ENCODE measurements around the gene CETP.
A peak's percentile ranks its signal among the peaks of the same experiment; 100 is the strongest.
"Not testable (repeated sequence)": the region's sequence is repeated elsewhere in the genome, so short reads cannot be mapped to it uniquely, and the experiment has no call there.

CETP gene

GRCh38 chr16:56934599-56935145 is 27.1 kb upstream of the CETP start:
- DNase-seq: not testable (repeated sequence)

GRCh38 chr16:56935201-56935600 is 26.5 kb upstream of the CETP start:
- DNase-seq: no peak

- no peak for DNase-seq
Measured at GRCh38 chr16:56936491-56936890, 25.3 kb upstream of the CETP start.

DNA sequence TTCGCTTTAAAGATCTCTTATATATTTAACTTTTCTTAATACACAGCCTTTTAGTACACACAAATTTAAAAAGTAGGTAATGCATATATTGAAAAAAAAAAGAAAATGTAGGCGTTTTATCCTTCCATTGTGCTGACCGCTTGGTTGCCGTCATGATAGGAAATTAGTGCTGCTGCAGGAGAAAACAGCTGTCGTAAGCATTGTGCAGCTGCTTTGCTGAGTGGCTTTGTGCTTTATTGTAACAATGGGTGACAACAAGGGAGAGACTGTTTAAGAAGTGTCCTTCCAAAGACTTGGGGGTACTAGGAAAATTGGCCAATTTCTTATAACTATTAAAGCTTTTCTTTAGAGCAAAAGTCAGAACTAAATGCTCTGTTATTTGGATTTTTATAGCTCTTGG is 24.8 kb upstream of the CETP start:
- DNase-seq: no peak

DNA sequence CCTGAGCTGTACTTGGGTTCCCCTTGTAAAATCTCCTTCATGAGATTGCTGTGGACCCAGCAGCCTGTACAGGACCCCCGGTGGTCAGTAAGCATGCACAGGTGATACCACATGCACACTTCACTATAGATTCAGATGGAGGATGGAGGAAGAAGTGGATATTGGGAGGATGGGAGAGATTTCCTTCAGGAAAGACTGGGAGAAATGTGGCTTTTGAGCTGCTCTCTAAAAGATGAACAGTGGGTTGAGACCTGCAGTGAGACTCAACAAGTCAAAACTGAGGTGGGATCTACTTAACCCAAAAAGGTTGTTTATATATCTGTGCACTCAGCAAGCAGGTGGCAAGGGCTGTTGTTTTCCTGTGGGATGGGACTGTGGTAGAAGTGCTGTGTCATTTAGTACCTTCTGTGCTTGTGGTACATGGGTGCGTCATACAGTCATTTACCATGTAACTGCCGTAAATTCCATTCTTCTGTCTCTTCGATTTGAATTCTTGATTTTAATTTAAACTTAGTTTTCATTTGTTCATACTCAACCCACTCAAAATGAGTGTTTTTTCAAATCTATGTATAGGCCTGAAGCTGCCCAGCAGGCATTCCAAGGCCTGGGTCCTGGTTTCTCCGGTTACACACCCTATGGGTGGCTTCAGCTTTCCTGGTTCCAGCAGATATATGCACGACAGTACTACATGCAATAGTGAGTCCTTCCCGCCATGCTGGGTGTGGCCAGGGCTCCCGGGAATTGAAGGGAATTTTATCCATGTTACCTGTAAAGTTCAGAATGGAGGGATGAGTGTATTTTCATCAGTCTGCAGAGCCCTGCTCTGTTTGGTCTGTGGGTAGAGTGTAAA is 22.9 kb upstream of the CETP start:
- peak; percentile 48 to 58 for DNase-seq

DNA sequence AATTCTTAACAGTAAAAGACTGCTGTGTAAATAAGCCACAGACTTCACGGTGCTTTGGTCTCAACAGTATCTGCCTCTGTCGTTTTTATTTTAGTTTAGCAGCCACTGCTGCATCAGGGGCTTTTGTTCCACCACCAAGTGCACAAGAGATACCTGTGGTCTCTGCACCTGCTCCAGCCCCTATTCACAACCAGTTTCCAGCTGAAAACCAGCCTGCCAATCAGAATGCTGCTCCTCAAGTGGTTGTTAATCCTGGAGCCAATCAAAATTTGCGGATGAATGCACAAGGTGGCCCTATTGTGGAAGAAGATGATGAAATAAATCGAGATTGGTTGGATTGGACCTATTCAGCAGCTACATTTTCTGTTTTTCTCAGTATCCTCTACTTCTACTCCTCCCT is 21.9 kb upstream of the CETP start:
- DNase-seq: no peak

- no peak for DNase-seq
Measured at GRCh38 chr16:56941092-56941491, 20.7 kb upstream of the CETP start.

- no peak for DNase-seq
Measured at GRCh38 chr16:56941856-56942331, 19.9 kb upstream of the CETP start.

DNA sequence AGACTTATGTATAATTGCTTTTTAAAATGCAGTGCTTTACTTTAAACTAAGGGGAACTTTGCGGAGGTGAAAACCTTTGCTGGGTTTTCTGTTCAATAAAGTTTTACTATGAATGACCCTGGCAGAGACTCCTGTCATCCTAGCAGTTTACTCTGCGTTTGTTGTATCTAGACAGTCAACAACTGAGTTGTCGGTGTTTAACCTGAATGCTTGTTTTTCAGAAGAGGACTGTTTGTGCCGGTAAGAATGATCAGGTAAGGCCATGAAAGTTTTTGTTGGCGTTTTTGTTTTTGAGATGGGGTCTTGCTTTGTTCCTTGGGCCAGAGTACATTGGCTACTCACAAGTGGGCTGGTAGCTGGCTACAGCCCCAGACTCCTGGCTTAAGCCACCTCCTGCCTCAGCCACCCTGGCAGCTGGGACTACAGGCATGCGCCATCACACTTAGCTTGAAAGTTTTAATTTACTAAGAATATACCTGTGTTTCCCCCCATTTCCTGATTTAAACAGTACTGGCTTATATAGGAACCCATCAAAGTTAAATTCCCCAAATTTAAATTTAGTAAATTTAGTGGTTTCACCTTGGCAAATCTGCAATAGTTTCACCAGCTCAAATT is 17.9 kb upstream of the CETP start:
- DNase-seq: no peak

DNA sequence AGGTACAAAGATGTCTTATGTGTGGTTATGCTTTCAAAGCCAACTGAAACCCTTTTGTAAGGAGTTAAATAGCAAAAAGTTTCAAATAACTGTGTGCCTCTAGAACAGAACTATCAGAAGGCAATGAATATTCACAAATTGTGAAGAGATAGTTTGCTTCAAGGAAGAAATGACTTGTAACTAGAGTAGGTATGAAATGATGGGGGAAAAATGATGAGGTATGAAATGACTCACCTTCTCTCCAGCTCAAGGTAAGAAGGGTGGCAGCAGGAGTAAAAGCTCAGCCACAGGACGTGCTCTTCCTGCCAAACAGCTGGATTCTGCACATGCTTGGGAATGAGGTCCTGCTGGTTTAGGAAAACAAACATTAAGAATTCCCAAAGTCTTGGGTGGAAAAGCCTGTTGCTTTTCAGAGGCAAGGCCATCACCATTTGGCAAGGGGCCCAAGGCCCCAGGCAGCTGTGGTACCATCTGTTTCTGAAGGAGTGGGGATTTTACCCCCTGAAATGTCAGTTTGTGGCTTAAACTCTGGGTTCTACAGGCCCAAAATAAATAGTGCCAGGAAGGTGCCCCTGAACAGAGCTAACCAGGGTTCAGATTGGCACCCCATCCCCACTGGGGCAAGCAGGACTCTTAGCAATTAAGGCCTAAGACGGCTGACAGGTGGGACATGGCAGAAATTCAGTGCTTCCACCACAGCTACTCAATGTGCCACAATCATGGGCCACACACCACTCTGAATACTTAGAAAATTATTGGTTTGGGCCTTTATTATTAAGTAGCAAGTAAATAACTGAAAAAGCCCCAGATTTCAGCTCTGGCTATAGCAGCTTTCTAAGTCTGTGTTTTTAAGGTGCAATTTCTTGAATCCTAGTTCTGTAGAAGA is 16.6 kb upstream of the CETP start:
- DNase-seq: peak; percentile 65 to 72

DNA sequence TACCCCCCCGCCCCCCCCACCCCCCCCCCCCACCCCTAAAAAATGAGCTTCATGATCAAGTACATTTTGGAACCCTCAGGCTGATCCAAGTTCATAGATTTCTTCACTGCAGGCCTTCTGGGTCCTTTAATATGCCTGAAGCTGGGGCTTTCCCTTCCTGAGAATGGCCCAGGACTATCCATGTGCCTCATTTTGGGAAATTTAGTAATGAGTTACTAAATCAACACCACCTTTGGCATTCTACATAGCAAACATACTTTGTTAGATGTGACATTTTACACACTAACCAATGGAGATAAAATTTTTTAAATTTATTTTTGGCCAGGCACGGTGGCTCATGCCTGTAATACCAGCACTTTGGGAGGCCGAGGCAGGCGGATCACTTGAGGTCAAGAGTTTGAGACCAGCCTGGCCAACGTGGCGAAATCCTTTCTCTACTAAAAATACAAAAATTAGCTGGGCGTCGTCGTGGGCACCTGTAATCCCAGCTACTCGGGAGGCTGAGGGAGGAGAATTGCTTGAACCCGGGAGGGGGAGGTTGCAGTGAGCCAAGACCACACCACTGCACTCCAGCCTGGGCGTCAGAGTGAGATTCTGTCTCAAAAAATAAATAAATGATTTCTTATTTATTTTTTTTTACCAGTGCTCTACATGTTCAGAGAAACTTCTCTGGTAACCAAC is 15.8 kb upstream of the CETP start:
- no peak for DNase-seq

DNA sequence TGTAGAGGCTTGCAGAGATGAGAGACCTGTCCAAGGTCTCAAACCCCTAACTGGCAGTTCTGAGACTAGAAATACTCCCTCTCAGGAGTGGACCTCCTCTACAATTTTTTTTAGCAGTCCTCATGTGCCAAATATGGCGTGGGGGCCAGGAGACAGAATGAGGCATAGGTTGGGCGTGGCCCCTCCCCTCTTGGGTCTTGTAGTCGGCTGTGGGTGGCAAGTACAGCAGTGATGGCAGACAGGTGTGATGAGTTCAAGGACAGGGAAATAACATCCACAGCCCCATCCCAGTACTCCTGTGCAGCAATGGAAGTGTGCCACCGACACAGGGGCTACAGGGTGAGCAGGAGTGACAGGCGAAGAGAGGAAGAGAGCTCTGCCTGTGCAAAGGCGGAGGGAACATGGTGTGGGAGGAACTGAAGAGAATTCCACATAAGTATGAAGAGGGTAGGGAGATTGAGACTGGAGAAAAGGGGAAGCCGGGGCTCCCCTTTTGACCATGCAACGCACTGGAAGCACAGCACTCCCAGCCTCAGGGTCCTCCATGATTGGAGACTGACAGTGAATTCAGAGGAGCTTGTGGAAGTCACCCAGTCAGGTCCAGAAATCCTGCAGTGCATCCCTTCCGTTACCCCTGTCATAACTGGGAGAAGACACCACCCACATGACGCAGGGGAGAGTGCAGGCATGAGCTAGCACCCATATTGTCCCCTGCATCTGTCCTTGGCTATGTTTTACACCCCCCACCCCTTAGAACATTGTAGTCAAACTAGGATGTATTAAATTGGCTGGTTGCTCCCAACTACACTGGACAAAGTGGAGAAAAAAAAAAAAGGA is 14.8 kb upstream of the CETP start:
- no peak for DNase-seq

DNA sequence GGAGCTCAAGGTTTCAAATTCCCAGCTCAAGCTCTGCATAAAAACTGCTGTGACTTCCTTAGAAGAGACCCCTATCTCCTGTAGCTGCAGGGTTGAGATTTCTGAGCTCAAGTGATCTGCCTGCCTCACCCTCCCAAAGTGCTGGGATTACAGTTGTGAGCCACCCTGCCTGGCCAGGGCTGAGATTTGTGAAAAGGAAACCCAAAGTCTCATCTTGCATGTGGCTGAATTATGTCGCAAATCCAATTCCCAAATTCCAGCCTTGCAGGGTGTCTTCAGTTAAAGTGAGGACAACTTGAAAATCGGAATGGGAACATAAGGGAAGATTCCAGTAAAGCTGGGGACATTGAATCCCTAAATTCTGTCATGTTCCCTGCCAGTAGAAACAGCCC is 14.2 kb upstream of the CETP start:
- no peak for DNase-seq

GRCh38 chr16:56948234-56948633 is 13.5 kb upstream of the CETP start:
- no peak for DNase-seq

GRCh38 chr16:56950051-56950450 is 11.7 kb upstream of the CETP start:
- no peak for DNase-seq

GRCh38 chr16:56950455-56950854 is 11.3 kb upstream of the CETP start:
- DNase-seq: no peak

DNA sequence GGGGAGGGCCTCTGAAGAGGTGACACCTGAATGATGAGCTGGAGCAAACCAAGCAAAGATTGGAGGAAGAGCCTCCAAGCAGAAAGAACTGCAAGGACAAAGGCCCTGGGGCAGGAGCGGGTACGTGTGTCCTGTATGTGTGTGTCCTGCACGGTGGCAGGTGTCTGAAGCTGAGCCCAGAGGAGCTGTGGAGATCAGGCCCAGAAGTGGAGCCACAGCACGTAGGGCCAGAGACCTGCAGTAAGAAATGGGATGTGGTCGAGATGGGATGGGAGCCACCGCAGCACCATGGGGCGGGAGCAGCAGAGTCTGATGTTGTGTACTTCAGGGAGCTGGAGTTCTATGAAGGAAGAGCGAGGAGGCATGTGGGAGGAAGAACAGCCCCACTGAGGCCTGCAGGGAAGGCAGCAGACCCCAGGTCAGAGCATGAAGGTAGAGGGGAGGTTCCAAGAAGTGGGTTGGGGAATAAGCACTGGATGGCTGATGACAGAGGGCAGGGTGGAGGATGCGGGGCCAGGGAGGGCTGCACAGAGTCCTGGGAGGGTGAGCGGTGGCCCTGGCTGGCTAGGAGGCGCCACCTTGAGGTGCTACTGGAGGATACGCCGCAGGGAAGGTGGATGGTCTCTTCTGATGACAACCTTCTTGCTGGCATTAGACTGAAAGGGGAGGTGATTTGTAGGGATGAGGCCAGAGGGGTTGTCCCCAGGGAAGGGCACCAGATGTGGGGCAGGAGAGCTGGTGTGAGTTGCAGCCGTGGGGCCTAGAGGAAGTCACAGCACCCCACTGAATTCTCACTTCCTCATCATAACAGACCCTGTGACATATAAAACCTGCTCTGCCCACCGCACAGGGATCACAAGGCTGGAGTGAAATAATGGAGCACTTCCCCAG is 10.6 kb upstream of the CETP start:
- DNase-seq: peak; percentile 73 to 80

- DNase-seq: no peak
Measured at GRCh38 chr16:56953006-56953405, 8.7 kb upstream of the CETP start.

DNA sequence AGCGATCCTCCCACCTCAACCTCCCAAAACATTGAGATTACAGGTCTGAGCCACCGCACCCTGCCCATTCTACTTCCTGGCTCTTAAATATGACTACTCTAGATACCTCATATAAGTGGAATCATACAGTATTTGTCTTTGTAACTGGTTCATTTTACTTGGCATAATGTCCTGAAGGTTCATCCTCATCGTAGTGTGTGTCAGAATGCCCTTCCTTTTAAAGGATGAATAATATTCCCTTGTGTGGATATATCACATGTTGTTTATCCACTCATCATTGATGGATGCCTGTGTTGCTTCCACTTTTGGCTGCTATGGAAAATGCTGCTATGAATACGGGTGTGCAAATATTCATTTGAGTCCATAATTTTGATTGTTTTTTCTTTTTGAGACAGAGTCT is 5.7 kb upstream of the CETP start:
- no peak for DNase-seq

DNA sequence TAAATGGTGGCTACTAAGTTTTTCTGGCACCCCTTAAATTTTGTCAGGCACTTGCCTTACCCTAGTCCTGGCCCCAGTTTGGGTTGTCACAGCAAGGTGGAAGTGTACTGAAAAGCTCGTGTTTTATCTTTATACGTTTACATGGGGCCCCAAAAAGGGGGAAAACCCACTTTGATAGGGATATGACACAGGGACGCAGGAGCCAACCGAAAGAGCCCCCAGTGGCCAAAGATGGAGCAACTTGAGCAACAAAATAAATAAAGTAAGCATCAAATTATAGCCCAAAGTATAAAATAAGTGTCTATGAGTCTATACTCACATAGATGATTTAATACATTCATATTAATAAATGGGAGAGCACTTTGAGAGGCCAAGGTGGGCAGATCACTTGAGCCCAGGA is 5.0 kb upstream of the CETP start:
- DNase-seq: no peak
